ENCODE measurements around the gene ARSA.

ARSA gene

DNA sequence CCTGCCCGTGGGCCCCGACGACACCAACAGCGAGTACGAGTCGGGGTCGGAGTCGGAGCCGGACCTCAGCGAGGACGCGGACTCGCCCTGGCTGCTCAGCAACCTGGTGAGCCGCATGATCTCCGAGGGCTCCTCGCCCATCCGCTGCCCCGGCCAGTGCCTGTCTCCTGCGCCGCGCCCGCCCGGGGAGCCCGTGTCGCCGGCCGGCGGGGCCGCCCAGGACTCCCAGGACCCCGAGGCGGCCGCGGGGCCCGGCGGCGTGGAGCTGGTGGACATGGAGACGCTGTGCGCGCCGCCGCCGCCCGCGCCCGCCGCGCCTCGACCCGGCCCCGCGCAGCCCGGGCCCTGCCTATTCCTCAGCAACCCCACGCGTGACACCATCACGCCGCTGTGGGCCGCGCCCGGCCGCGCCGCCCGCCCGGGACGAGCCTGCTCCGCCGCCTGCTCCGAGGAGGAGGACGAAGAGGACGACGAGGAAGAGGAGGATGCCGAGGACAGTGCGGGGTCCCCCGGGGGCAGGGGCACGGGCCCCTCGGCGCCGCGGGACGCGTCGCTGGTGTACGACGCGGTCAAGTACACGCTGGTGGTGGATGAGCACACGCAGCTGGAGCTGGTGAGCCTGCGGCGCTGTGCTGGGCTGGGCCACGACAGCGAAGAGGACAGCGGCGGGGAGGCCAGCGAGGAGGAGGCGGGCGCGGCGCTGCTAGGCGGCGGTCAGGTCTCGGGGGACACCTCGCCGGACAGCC lies 23.5 kb downstream of the ARSA start:
- no peak for DNase-seq (ENCODE audit: low spot score)

DNA sequence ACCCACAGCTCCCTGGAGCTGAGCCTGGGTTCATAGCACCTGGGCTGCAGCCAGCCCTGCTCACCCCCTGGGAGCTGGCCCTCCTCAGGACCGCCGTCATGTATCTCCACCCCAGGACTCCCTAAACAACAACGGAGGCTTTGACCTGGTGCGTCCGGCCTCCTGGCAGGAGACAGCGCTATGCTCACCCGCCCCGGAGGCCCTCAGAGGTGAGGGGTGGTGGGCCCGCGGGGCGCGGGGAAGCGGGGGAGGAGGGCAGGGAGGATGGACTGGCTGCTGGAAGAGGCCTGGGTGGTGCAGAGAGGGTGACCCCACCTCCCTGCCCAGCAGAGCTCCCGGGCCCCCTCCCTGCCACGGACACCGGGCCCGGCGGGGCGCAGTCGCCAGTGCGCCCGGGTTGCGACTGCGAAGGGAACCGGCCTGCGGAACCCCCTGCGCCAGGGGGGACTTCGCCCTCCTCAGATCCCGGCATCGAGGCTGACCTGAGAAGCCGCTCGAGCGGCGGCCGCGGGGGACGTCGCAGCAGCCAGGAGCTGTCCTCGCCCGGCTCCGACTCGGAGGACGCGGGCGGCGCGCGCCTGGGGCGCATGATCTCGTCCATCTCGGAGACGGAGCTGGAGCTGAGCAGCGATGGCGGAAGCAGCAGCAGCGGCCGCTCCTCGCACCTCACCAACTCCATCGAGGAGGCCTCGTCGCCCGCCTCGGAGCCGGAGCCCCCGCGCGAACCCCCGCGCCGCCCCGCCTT lies 24.3 kb downstream of the ARSA start:
- no peak for DNase-seq (ENCODE audit: low spot score)

DNA sequence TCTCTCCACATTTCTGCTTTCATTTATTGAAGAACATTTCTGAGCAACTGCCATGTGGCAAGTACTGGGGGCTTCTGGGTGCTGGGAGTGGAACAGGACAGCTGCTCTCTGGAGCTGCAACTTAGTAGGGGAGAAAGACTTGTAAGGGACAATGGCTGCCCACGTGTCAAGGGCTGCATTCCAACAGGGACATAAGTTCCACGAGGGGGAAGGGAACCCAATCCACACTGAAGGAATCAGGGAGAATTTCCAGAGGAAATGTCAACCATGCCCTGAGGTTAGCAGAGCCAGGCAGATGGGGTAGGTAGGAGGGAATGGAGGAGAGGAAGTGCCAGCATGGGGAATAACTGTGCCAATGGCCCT lies 25.6 kb downstream of the ARSA start:
- no peak for DNase-seq (ENCODE audit: low spot score)

DNA sequence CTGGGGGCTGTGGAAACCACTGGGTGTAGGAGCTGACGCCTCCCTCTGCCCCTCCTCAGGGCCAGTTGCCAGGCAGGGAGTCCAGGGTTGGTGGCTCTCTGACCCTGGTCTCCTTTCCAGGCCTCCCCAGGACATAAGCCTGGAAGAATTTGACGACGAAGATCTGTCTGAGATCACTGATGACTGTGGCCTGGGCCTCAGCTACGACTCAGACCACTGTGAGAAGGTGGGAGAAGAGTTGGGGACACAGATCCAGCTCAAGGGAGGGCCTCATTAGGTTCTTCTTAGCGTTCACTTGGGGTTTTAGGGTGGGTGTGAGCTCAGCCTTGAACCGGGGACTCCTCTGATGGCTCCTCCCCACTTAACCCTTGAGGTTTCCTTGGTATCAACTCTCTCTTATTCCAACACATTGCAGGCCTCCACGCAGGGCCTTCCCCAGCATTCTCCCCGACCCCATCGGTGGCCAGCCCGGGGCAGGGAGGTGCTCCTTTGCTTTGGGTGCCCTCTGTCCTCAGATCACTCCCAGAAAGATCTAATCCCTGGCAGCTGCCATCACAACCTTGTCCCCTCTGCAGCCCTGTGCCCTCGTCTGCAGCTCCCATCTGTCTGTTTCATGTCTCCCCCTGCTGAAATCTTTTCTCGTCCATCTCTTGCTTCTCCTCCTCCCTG lies 26.1 kb downstream of the ARSA start:
- no peak for DNase-seq (ENCODE audit: low spot score)

DNA sequence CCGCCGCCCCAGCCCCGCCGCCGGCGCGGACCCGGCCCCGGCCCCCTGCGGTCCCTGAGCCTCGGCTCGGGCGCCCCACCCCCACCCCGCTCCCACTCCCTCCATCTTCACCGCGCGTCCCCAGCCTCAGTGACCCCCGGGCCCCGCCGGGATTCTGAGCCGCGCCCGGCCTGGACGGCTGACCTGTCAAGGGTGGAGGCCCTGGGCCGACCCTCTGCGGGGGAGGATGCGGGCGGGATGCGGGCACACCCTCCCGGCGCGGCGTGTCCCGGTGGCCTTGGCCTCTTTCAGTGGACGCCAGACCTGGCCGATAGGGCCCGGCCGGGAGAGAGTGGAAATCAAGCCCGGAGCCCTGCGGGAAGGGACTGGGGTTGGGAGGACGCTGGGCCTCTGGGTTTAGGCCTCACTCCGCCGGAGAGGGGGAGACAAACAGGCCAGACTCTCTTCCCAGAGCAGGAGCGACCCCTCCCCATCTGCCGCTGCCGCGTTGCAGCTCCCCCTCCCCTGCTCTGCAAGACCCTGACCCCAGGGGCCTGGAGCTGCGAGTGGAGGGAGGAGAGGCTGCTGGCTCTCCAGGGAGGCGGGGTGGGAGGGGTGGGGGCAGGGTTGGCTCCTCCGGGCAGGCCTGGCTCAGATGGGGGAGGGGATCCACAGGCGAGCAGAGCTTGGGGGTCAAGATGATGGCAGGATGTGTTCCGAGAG lies 26.8 kb downstream of the ARSA start:
- no peak for DNase-seq (ENCODE audit: low spot score)

DNA sequence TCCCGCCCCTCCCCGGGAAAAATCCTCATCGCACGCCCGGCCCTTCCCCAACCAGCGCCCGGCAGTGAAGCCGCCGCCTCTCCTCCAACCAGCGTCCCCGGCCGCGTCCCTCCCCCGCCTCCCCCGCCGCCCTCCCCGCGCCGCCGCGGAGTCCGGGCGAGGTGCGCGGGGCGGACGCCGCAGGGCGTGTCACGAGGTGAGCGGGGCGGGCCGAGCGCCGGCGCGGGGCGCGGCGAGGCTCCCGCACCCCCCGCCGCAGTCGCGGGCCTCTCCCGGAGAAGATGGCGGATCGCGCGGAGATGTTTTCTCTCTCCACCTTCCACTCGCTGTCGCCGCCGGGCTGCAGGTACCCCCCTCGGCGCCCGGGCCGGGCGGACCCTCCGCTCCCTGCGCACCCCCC lies 27.4 kb downstream of the ARSA start, which contains the start of gene MAPK8IP2:
TSS of gene MAPK8IP2 (plus strand) at position 256 of the 400 bp plus-strand sequence. CDS start at position 282, 26 bp downstream.
- no peak for DNase-seq (ENCODE audit: low spot score)

DNA sequence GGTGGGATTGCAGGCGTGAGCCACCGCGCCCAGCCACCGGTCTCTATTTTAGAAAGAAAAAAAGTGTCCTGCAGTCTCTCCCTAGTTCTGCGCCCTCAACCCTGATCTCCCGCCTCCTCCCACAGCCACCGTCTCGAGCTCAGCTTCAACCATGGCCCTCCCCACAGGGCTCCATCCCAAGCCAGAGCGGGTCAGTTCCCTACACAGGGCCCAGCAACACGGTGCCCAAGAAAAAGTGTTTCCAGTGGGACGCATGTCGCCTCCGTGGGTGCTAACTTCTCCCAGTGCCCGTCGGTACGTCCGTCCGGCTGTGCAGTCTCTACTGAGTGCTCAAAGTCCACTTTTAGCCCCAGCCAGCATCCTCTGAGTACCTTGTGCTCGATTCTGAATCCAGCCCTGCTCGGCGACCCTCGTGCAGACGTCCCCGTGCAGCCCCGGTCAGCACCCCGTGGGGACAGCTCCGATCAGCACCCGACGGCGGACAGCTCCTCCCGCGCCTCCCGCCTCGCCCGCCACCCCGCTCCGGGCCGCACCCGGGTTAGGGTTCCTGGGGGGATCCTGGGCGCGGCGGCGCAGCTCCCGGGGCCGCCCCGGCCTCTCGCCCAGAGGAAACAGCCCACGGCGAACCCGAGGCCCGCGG lies 28.0 kb downstream of the ARSA start:
- no peak for DNase-seq (ENCODE audit: low spot score)

DNA sequence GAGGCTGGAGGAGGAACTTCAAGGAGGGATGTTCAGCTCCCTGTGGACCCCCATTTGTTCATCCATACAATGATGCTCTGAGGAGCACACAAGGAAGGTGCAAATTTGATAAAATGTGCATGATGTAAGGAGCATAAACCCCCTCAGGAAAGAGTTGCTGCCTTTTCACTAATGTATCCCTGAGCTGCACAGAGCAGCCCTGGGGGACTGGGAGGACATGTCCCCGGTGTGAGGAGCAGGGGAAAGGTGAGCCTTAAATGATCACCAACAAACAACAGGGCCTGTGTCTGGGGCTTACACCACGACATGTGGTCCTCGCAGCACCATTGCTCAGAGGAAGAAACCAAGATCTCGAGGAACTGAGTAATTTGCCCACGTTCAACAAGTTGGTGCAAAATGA lies 30.9 kb downstream of the ARSA start:
- DNase-seq (ENCODE audit: low spot score): no peak

DNA sequence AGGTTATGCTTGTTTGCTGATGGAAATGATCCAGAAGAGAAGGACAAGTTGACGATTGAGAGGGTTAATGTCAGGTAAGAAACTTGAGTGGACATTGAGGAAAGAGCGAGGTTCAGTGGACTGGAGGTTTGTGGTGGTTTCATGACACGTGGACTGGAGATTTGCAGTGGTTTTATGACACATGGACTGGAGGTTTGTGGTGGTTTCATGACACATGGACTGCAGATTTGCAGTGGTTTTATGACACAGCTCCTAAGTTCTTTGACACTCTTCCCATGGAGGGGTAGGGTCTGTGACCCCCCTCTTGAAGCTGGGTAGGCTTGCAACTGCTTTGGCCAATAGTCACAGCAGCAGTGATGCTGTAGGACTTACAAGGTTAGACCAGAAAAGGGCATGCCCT lies 32.8 kb downstream of the ARSA start:
- no peak for DNase-seq (ENCODE audit: low spot score)

DNA sequence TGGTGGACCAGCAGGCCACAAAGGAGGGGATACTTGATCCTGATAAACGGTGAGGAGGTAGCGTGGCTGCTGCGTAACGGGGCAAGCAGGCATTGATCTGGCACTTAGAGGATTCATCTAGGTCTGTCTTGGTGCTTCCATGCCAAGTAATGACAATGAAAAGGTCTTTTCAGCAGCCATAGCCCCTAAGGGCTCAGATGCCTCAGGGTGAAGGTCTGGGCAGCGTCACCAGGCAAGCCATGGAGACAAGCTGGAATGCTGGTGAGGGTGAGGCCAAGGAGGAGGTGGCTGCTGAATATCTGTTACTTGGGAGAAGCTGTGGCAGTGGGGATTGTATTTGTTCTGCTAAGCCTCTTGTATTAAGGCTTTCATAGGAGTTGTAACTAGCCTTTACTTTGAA lies 40.5 kb downstream of the ARSA start:
- DNase-seq (ENCODE audit: low spot score): no peak

DNA sequence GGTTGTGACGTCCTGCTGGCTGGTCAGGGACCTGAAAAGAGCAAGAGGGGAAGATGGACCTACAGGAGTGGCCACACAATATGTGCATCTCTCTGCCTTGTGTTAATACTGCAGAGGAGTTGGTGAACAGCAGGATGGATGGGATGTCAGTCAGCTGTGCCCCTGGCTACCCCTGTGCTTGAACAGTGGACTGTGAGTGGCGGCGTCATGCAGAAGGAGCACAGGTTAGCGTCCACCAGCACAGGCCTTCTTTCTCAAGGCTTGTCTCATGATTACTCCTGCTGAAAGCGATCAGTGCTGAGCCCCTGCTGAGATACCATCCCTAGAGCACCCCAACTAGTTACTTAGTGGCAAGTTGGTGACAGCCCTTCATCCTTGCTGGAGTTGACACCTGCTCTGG lies 41.5 kb downstream of the ARSA start:
- no peak for DNase-seq (ENCODE audit: low spot score)

DNA sequence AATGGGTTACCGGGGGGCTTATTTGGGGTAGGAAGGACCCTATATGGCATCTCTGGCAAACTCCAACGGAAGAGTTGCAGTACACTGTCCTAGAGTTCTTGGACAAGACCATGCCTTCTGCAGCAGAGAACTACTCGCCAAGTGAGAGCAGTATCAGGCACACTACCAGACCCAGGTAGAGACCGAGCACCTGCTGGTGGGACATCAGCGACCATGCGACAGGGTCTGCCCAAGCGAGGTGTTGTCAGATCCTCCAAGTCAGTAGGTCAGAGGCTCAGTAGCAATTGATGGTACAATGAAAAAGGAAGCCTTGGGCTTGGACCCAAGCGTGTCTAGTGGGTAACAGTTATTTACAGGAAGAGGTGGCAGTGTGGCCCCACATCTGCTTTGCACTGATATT lies 42.2 kb downstream of the ARSA start:
- DNase-seq (ENCODE audit: low spot score): no peak

DNA sequence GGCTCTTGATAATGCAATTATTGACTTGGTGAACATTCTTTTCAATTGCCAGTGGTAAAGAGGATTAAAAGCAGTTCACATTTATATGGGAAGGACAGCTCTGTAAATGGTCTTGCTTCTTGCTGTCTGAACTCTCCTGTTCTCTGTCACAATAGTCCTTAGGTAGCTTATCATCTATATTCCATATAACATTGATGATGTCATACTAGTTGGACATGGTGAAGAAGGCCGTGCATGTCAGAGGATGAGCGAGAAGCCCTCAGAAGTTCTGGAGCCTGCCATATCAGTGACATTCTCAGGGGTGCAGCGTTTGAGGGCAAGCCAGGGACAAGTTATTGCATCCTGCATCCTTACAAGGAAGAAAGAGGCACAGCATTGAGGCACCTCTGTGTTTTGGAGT lies 42.7 kb downstream of the ARSA start:
- DNase-seq (ENCODE audit: low spot score): no peak

DNA sequence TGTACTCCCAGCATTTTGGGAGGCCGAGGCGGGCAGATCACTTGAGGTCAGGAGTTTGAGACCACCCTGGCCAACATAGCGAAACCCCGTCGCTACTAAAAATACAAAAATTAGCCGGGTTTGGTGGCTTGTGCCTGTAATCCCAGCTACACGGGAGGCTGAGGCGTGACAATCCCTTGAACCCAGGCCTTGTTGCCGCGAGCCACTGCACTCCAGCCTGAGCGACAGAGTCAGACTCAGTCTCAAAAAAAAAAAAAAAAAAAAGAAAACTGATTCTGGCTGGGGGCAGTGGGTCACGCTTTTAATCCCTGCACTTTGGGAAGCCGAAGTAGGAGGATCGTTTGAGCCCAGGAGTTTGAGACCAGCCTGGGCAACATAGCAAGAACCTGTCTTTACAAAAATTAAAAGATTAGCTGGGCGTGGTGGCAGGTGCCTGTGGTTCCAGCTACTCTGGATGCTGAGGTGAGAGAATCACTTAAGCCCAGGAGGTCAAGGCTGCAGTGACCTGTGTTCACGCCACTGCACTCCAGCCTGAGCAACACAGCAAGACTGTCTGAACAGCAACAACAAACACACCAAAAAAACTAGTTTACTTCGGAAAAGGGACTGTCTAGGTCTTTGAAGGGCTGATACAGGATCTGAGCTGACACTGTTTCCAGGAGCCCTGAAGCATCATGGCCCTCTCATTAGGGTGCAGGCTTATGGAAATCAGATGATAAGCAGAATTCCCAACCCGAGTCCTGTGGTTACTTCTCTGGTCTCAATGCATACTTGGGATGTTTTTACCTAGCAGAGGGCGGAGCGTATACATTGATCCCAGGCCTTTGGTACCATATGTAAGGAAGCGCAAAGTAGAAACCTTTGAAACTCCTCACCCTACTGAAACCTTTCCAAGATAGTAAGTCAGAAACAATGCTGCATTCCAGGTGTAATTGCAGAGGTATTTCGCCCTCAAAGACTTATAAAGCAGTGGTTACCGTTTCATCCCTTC lies 43.6 kb downstream of the ARSA start:
- no peak for DNase-seq (ENCODE audit: low spot score)

DNA sequence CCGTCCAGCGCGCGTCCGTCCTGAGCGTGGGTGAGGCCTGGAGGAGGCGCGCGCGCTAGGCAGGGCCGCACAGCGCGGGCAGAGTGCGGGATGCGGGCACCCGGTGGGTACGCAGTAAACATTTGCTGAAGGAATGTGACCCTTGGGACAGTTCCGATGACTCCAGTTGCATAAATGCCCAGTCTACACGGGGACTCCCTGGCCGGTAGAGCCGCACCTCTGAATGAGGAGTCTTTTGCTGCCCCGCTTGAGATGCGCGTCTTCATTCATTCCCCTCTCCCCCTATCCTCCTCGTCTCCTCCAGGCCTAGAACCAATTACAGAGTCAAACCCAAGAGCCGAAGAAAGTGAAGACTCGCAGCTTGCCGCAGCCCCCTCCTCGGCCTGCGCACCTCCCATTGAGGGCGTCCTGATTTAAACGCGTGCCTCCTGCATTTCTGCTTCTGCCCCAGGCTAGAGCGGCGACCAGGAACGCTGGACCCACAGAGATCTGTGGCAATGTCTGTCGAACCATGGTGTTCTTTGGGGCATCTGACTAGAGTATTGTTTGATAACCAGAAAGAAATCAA lies 44.6 kb downstream of the ARSA start:
- DNase-seq (ENCODE audit: low spot score): no peak

DNA sequence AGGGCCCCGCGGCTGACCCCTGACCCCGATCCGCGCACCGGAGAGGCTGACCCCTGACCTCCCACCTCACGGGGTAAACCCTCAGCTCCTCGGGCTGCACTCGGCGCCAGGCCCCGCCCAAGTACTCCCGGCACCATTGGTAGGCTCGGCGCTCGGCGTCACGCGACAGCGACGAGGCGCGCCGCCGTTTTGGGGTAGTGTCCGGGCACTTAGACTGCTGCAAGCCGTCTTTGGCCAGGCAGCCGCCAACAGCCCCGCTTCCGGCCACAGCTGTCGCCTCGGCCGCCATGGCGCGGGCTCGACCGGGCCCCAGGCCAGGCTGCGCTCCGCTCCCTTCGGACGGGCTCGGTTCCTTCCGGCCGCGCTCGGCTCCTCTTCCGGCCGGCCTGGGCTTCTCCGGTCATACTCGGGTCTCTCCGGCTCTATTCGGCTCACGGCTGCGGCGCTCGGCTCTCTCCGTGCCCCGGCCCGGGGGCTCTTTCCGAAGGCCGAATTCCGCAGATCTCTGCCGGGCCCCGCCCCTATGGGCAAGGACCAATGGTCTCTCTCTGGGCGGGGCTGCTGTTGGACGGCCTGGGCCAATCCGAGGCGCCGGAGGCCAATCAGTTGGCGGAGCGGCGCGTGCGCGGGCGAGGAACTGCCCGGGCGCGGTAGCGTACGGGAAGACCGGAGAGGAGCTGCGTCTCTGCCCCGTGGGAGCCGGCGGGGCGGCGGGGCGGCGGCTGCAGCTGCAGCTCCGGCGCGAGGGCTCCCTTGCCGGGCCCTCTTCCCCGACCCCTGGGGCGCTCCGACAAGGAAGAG lies 45.3 kb downstream of the ARSA start, which contains the start of gene CHKB:
TSS of gene CHKB (minus strand) at position 357 of the 801 bp plus-strand sequence. CDS start at position 289, 68 bp downstream.
- peak; percentile 98 for DNase-seq (ENCODE audit: low spot score)

DNA sequence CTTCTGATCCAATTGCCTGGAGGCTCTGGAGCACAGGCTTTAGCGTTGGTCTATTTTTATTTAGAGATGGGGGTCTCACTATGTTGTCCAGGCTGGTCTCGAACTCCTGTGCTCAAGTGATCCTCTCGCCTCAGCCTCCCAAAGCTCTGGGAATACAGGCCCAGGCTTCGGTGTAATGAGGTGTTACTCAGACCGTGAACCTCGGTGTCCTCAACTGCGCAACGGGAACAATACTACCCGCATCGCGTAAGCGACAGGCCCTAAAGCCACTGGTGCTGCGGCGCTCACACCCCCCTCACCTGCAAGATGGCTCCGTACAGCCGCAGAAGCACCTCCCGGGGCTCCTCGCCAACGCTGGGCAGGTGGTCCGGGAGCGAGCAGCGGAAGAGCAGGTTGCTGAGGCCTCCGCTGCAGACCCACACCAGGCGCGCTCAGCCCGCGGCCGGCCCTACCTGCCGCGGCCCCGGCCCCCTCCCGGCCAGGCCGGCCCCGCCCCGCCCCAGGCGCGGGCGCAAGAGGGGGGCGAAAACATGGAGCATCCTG lies 45.9 kb downstream of the ARSA start:
- peak; percentile 35 for DNase-seq (ENCODE audit: low spot score)

DNA sequence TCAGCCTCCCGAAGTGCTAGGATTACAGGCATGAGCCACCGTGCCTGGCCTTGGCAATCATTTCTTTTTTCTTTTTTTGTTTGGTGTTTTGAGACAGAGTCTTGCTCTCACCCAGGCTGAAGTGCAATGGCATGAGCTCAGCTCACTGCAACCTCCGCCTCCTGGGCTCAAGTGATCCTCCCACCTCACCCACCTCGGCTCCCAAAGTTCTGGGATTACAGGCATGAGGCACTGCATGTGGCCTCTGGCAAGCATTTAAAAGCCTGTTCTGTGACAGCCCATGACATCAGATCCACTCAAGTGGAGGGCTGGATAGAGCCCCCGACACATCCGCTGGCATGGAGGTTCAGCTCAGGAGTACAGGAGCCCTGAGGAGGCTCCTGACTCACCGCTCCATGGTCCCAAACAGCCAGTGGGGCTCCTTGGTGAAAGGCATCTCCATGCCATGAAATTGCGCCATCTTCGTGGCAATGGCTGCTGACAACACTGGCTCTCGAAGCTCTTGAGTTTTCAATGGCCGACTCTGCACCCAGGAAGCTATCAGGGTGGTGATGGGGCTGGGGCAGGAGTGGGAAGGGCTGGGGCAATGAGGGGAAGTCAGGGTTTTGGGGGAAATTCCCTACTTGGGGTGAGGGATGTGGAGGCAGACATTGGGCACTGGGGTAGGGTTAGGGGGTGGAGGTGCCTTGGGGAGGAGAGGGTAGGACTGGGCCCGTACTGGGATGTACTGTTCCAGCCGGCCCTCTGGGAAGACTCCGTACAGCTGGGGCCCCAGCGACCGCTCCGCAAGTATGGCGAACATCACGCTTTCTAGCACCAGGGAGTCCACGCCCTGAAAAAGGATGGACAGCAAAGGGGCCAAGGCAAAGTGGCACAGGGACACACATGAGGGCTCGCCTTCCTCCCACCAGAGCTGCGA lies 46.7 kb downstream of the ARSA start:
- DNase-seq (ENCODE audit: low spot score): no peak

Measured in Ammon's horn (tissue), 1 donor.